K562 (cell line): Measurements from ENCODE around the gene TRMT2A. TPM values are rescaled to one million over a fixed set of nuclear protein-coding genes. Genes with fewer than 3 reads are reported as not detected.

Experiments used
- ARID2 ChIP-seq: fragments of 450-650 bp; IDR thresholded peaks from 2 replicates; pipeline ENCODE4 v1.6.1; 2017; ENCODE audit warnings: antibody characterized with exemption, mild to moderate bottlenecking
- EP300 ChIP-seq: IDR thresholded peaks from 2 replicates; pipeline ENCODE4 v1.6.1; 2012; ENCODE audit warnings: low read length, improper control_type of control experiment
- polyA plus RNA-seq, 8 experiments: library from polyadenylated mRNA; depleted of rRNA in 4 of 8; stranded (reverse) in 5 of 8; unstranded in 3 of 8; fragments of >200 nt; fragmentation: Nextera tagmentation in 2 of 8; fragmentation: Illumina TruSeq in 1 of 8; extraction: Ambion mirVana in 2 of 8; extraction: Trizol in 1 of 8; gene quantifications; 2 replicates each; pipeline versions ENCODE4 v1.2.1 to v1.2.3, GENCODE V29; 2011 to 2014; ENCODE audit warnings: inconsistent platforms in 1 of 8, missing spikeins in 1 of 8
- total RNA-seq, 7 experiments: library from RNA; depleted of rRNA in 6 of 7; stranded (reverse); fragments of >200 nt in 6 of 7; fragmentation: Illumina TruSeq in 2 of 7; extraction: Trizol in 2 of 7; gene quantifications; 2 replicates each; pipeline versions ENCODE4 v1.2.1 to v1.2.3, GENCODE V29; 2011 to 2021; ENCODE audit warnings: low replicate concordance in 1 of 7
- TF ChIP-seq, protein P1 (sequence below): fragments of 250-450 bp; sonication (Bioruptor Pico); IDR thresholded peaks from 2 replicates; pipeline ENCODE4 v1.4.0; 2020; ENCODE audit warnings: mild to moderate bottlenecking
- TF ChIP-seq, protein P2 (sequence below): fragments of 250-450 bp; sonication (Bioruptor Pico); IDR thresholded peaks from 2 replicates; pipeline ENCODE4 v1.4.0; 2020

Gene TRMT2A
- total and polyA plus RNA-seq, 9 of the 15 experiments (the other 6 are each of a cell fraction or from before 2014, with no cell fraction given) = 1.6 to 265 (median 140) TPM

DNA sequence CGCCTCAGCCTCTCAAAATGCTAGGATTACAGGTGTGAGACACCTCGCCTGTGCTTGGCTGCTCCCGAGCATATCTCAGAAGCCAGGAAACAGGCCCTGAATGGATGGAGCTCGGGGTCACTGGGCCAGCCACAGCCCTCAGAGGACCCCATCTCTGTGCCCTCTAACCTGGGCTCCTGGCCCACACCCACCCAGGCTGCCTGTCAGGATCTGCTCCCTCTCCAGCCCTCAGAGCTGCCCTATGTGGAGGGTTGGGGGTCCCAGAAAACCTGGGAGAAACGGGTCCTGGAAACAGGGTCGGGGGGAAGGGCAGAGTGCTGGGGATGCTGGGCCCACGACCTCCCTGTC is 39.0 kb upstream of the TRMT2A start (continued):
- TF ChIP-seq, protein P1, sequence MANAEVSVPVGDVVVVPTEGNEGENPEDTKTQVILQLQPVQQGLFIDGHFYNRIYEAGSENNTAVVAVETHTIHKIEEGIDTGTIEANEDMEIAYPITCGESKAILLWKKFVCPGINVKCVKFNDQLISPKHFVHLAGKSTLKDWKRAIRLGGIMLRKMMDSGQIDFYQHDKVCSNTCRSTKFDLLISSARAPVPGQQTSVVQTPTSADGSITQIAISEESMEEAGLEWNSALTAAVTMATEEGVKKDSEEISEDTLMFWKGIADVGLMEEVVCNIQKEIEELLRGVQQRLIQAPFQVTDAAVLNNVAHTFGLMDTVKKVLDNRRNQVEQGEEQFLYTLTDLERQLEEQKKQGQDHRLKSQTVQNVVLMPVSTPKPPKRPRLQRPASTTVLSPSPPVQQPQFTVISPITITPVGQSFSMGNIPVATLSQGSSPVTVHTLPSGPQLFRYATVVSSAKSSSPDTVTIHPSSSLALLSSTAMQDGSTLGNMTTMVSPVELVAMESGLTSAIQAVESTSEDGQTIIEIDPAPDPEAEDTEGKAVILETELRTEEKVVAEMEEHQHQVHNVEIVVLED = no peak
- TF ChIP-seq, protein P2, sequence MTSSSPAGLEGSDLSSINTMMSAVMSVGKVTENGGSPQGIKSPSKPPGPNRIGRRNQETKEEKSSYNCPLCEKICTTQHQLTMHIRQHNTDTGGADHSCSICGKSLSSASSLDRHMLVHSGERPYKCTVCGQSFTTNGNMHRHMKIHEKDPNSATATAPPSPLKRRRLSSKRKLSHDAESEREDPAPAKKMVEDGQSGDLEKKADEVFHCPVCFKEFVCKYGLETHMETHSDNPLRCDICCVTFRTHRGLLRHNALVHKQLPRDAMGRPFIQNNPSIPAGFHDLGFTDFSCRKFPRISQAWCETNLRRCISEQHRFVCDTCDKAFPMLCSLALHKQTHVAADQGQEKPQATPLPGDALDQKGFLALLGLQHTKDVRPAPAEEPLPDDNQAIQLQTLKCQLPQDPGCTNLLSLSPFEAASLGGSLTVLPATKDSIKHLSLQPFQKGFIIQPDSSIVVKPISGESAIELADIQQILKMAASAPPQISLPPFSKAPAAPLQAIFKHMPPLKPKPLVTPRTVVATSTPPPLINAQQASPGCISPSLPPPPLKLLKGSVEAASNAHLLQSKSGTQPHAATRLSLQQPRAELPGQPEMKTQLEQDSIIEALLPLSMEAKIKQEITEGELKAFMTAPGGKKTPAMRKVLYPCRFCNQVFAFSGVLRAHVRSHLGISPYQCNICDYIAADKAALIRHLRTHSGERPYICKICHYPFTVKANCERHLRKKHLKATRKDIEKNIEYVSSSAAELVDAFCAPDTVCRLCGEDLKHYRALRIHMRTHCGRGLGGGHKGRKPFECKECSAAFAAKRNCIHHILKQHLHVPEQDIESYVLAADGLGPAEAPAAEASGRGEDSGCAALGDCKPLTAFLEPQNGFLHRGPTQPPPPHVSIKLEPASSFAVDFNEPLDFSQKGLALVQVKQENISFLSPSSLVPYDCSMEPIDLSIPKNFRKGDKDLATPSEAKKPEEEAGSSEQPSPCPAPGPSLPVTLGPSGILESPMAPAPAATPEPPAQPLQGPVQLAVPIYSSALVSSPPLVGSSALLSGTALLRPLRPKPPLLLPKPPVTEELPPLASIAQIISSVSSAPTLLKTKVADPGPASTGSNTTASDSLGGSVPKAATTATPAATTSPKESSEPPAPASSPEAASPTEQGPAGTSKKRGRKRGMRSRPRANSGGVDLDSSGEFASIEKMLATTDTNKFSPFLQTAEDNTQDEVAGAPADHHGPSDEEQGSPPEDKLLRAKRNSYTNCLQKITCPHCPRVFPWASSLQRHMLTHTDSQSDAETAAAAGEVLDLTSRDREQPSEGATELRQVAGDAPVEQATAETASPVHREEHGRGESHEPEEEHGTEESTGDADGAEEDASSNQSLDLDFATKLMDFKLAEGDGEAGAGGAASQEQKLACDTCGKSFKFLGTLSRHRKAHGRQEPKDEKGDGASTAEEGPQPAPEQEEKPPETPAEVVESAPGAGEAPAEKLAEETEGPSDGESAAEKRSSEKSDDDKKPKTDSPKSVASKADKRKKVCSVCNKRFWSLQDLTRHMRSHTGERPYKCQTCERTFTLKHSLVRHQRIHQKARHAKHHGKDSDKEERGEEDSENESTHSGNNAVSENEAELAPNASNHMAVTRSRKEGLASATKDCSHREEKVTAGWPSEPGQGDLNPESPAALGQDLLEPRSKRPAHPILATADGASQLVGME = 0 out of 2 replicates have a peak, but pooled peaks have one; percentile 61
- TF ChIP-seq ARID2 (no peak), EP300 (no peak)
